ENCODE data around the gene DUXB.

DNA sequence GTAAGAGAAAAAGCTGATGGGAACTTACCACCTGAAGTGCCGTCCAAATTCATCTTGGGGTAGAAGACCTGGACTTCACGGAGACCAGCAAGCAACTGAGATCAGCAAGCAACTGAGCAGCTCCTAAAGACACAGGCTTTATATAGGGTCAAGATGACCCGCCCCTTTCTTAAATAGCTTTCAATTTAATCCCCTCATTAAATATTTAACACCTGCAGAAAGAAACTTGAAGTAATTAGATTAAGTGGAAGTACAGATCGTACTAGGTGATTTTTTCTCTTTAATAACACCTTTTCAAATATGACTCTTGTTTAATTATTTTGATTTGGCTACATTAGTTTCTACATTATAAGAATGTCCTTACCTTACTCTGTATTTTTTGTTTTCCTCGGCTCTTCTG lies 25.1 kb upstream of the DUXB start, which contains the start of gene CPHXL:
- TF ChIP-seq POLR2A (IDR thresholded peaks at IDR 0.05; ENCODE audit: low read length) (no peak), GATA1 (IDR thresholded peaks at IDR 0.05; ENCODE audit: low read depth, low read length) (no peak)
